ENCODE measurements around the gene ASCL4. TPM values are rescaled to one million over a fixed set of nuclear protein-coding genes. Genes with fewer than 3 reads are reported as not detected.

Gene ASCL4
- total and polyA plus RNA-seq, 2 of the 8 experiments (the other 6 are each of a cell fraction or from before 2014, with no cell fraction given) = not detected

DNA sequence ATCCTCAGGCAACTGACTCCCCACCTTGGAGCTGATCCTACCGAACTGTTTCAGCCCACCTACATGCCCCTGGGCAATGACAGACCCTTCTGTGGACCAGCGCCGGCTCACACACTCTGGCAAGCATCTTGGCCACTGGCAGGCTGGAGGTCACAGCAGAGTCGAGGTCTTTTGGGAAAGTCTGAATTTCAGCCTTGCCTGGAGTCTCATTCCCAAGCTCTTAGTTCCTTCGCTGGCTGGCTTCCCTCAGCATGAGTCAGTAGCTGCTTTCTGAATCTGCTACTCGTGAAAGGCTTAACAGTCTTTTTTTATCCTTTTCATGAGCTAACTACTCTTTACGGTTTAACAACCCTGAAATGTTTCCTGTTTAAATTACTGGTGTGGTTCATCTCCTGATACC, 44.5 kb downstream of the ASCL4 start (continued):
- TF ChIP-seq, protein P1, sequence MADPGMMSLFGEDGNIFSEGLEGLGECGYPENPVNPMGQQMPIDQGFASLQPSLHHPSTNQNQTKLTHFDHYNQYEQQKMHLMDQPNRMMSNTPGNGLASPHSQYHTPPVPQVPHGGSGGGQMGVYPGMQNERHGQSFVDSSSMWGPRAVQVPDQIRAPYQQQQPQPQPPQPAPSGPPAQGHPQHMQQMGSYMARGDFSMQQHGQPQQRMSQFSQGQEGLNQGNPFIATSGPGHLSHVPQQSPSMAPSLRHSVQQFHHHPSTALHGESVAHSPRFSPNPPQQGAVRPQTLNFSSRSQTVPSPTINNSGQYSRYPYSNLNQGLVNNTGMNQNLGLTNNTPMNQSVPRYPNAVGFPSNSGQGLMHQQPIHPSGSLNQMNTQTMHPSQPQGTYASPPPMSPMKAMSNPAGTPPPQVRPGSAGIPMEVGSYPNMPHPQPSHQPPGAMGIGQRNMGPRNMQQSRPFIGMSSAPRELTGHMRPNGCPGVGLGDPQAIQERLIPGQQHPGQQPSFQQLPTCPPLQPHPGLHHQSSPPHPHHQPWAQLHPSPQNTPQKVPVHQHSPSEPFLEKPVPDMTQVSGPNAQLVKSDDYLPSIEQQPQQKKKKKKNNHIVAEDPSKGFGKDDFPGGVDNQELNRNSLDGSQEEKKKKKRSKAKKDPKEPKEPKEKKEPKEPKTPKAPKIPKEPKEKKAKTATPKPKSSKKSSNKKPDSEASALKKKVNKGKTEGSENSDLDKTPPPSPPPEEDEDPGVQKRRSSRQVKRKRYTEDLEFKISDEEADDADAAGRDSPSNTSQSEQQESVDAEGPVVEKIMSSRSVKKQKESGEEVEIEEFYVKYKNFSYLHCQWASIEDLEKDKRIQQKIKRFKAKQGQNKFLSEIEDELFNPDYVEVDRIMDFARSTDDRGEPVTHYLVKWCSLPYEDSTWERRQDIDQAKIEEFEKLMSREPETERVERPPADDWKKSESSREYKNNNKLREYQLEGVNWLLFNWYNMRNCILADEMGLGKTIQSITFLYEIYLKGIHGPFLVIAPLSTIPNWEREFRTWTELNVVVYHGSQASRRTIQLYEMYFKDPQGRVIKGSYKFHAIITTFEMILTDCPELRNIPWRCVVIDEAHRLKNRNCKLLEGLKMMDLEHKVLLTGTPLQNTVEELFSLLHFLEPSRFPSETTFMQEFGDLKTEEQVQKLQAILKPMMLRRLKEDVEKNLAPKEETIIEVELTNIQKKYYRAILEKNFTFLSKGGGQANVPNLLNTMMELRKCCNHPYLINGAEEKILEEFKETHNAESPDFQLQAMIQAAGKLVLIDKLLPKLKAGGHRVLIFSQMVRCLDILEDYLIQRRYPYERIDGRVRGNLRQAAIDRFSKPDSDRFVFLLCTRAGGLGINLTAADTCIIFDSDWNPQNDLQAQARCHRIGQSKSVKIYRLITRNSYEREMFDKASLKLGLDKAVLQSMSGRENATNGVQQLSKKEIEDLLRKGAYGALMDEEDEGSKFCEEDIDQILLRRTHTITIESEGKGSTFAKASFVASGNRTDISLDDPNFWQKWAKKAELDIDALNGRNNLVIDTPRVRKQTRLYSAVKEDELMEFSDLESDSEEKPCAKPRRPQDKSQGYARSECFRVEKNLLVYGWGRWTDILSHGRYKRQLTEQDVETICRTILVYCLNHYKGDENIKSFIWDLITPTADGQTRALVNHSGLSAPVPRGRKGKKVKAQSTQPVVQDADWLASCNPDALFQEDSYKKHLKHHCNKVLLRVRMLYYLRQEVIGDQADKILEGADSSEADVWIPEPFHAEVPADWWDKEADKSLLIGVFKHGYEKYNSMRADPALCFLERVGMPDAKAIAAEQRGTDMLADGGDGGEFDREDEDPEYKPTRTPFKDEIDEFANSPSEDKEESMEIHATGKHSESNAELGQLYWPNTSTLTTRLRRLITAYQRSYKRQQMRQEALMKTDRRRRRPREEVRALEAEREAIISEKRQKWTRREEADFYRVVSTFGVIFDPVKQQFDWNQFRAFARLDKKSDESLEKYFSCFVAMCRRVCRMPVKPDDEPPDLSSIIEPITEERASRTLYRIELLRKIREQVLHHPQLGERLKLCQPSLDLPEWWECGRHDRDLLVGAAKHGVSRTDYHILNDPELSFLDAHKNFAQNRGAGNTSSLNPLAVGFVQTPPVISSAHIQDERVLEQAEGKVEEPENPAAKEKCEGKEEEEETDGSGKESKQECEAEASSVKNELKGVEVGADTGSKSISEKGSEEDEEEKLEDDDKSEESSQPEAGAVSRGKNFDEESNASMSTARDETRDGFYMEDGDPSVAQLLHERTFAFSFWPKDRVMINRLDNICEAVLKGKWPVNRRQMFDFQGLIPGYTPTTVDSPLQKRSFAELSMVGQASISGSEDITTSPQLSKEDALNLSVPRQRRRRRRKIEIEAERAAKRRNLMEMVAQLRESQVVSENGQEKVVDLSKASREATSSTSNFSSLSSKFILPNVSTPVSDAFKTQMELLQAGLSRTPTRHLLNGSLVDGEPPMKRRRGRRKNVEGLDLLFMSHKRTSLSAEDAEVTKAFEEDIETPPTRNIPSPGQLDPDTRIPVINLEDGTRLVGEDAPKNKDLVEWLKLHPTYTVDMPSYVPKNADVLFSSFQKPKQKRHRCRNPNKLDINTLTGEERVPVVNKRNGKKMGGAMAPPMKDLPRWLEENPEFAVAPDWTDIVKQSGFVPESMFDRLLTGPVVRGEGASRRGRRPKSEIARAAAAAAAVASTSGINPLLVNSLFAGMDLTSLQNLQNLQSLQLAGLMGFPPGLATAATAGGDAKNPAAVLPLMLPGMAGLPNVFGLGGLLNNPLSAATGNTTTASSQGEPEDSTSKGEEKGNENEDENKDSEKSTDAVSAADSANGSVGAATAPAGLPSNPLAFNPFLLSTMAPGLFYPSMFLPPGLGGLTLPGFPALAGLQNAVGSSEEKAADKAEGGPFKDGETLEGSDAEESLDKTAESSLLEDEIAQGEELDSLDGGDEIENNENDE (IDR thresholded peaks at IDR 0.05; ENCODE audit: insufficient replicate concordance, low read length) = no peak
- TF ChIP-seq RBBP5 (IDR thresholded peaks at IDR 0.05; ENCODE audit: borderline replicate concordance, low read depth, low read length) (no peak), HDAC6 (IDR thresholded peaks at IDR 0.05; ENCODE audit: low read depth, low read length) (no peak), SIX5 (IDR thresholded peaks at IDR 0.05; ENCODE audit: low read depth, low read length) (no peak), BCL11A (IDR thresholded peaks at IDR 0.05; ENCODE audit: low read depth in 2 of 2, low read length in 2 of 2) (no peak), SAP30 (IDR thresholded peaks at IDR 0.05; ENCODE audit: insufficient read depth, insufficient replicate concordance, low read length) (no peak), KDM4A (IDR thresholded peaks at IDR 0.05; ENCODE audit: low read depth, low read length, severe bottlenecking) (no peak)

Data from H1 (cell line).